Common myeloid progenitor, CD34-positive (primary cell): ENCODE measurements around the gene OR4C45.

Experiments
- CTCF ChIA-PET: fragments of 350-600 bp; sonication (Branson Sonifier 250); formaldehyde crosslinking; loops from one replicate; lab custom pipeline; 2021; ENCODE audit warnings: antibody characterized with exemption; lab: Charles Lee
- POLR2A ChIA-PET: fragments of 350-600 bp; sonication (Branson Sonifier 250); formaldehyde crosslinking; loops from one replicate; lab custom pipeline; 2021; ENCODE audit warnings: antibody characterized with exemption; lab: Charles Lee
- DNase-seq, 3 donors: peaks; one replicate each; pipeline versions ENCODE4 v3.0.0 to v3.0.0-alpha.2; 2013
- H3K27ac ChIP-seq, 2 experiments: 1 replicate in 1 of 2; 2 replicates in 1 of 2; pipeline ENCODE4 v1.7.0; 2013; ENCODE audit warnings: inconsistent platforms in 2 of 2, low read length in 2 of 2, mild to moderate bottlenecking in 2 of 2, low read depth in 1 of 2, moderate library complexity in 1 of 2; ENCODE audit not compliant: severe bottlenecking in 2 of 2, insufficient read depth in 1 of 2, poor library complexity in 1 of 2
- H3K27me3 ChIP-seq, 5 experiments: replicated peaks in 2 of 5; 1 replicate in 3 of 5; 2 replicates in 2 of 5; pipeline versions ENCODE4 v1.6.1 to v1.7.0; 2013; ENCODE audit warnings: low read length in 4 of 5, mild to moderate bottlenecking in 2 of 5, moderate library complexity in 2 of 5, inconsistent platforms in 1 of 5; ENCODE audit not compliant: insufficient read depth in 5 of 5, control insufficient read depth in 4 of 5
- H3K36me3 ChIP-seq, 4 experiments: 1 replicate in 2 of 4; 2 replicates in 2 of 4; pipeline versions ENCODE4 v1.6.1 to v1.7.0; 2013; ENCODE audit warnings: low read length in 3 of 4, control low read depth in 1 of 4, mild to moderate bottlenecking in 1 of 4; ENCODE audit not compliant: control insufficient read depth in 4 of 4, insufficient read depth in 4 of 4
- H3K4me1 ChIP-seq, 4 experiments: 1 replicate in 3 of 4; 2 replicates in 1 of 4; pipeline versions ENCODE4 v1.6.1 to v1.7.1; 2013; ENCODE audit warnings: low read length in 3 of 4, mild to moderate bottlenecking in 3 of 4, control low read depth in 1 of 4, inconsistent platforms in 1 of 4, moderate library complexity in 1 of 4; ENCODE audit not compliant: control insufficient read depth in 4 of 4, insufficient read depth in 4 of 4; ENCODE audit errors: control extremely low read depth in 1 of 4
- H3K4me3 ChIP-seq, 7 experiments: 1 replicate in 4 of 7; 2 replicates in 3 of 7; pipeline versions ENCODE4 v1.5.1 to v1.7.0; 2013; ENCODE audit warnings: mild to moderate bottlenecking in 7 of 7, low read length in 6 of 7, moderate library complexity in 6 of 7, inconsistent platforms in 2 of 7, low read depth in 2 of 7, control low read depth in 1 of 7; ENCODE audit not compliant: insufficient read depth in 4 of 7, control insufficient read depth in 1 of 7; ENCODE audit errors: extremely low read depth in 1 of 7
- H3K9me3 ChIP-seq, 5 experiments: 1 replicate in 4 of 5; 2 replicates in 1 of 5; pipeline versions ENCODE4 v1.6.1 to v1.7.1; 2013; ENCODE audit warnings: low read length in 4 of 5, mild to moderate bottlenecking in 2 of 5, inconsistent platforms in 1 of 5, low read depth in 1 of 5, moderate library complexity in 1 of 5; ENCODE audit not compliant: control insufficient read depth in 4 of 5, insufficient read depth in 2 of 5; ENCODE audit errors: control extremely low read depth in 1 of 5
- WGBS: methylation state at CpG from one replicate; pipeline ENCODE4 v1.1.5; 2013; ENCODE audit not compliant: insufficient coverage; 5-methylcytosine and 5-hydroxymethylcytosine counted together

OR4C45 gene

DNA sequence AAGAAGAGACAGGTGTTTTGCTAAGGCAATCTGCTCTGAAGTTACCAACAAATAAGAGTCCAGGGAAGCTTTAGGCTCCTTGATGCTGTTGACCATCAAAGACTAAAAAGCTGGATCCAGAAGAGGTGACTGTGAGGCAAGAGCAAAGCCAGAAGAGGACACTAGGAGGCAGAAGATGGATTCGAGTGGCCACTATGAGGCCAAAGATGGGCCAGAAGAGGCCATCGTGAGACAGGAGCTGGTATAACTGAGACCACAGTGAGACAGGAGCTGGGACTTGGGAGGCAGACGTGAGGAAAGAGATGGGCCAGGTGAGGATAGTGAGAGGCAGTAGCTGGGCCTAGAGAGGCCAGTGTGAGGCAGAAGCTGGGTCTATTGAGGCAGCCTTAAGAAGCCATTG is 37.7 kb downstream of the OR4C45 start:
- CTCF ChIA-PET: no interaction called here
- POLR2A ChIA-PET: no interaction called here

DNA sequence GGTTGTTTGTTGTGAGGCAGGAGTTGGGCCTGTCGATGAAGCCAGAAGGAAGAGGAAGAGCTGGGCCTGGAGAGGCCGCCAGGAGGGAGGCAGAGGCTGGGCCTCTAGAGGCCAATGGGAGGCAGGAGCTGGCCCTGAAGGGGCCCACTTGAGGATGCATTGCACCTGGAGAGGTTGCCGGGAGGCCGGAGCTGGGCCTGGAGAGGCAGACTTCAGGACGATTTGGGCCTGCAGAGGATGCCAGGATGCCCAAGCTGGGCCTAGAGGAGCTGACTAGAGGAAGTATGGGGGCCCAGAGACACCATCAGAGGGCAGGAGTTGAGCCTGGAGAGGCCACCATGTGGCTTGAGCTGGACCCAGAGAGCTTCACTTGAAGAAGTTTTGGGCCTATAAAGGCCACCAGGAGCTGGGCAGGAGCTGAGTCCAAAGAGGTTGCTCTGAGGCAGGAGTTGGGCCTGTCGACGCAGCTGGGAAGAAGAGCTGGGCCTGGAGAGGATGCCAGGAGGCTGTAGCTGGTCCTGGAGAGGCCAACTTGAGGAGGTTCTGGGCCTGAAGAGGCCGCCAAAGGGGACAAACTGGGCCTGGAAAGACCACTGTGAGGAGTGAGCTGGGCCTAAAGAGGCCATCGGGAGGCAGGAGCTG is 39.0 kb downstream of the OR4C45 start:
- 86% methylated on average over 9 of the region's 9 CpGs for WGBS
- Histone ChIP-seq H3K4me1 (no peaks in the 10 kb centered on the region), H3K36me3 (no peaks in the 10 kb centered on the region), H3K4me3 (no peak overlapping the region), H3K27me3 (no peaks in the 10 kb centered on the region), H3K27ac (no peak overlapping the region), H3K9me3 (peaks cover 0 to 48% (median 24%) of the 10 kb centered on the region in 5 experiments)
- no peak for DNase-seq
- ChIA-PET POLR2A (no interaction called here), CTCF (no interaction called here)

More for the DNA sequence above, 37.7 kb downstream of the OR4C45 start:
- Histone ChIP-seq H3K4me3 (no peak overlapping the region), H3K36me3 (no peaks in the 10 kb centered on the region), H3K27ac (no peak overlapping the region), H3K9me3 (peaks cover 0 to 36% (median 20%) of the 10 kb centered on the region in 5 experiments), H3K27me3 (no peaks in the 10 kb centered on the region), H3K4me1 (no peaks in the 10 kb centered on the region)
- no peak for DNase-seq
- WGBS: 46% methylated on average over 2 of the region's 3 CpGs

- no peak for DNase-seq
- no peaks in the 10 kb centered on the region for H3K36me3 ChIP-seq
- 82% methylated on average over 12 of the region's 12 CpGs for WGBS
- no peak overlapping the region for H3K4me3 ChIP-seq
- no peak overlapping the region for H3K27ac ChIP-seq
- ChIA-PET POLR2A (no interaction called here), CTCF (no interaction called here)
- H3K27me3 ChIP-seq: no peaks in the 10 kb centered on the region
- no peaks in the 10 kb centered on the region for H3K4me1 ChIP-seq
- peaks cover 0 to 55% (median 31%) of the 10 kb centered on the region in 5 experiments for H3K9me3 ChIP-seq
Observed at GRCh38 chr11:50072226-50073112, 39.8 kb downstream of the OR4C45 start.

DNA sequence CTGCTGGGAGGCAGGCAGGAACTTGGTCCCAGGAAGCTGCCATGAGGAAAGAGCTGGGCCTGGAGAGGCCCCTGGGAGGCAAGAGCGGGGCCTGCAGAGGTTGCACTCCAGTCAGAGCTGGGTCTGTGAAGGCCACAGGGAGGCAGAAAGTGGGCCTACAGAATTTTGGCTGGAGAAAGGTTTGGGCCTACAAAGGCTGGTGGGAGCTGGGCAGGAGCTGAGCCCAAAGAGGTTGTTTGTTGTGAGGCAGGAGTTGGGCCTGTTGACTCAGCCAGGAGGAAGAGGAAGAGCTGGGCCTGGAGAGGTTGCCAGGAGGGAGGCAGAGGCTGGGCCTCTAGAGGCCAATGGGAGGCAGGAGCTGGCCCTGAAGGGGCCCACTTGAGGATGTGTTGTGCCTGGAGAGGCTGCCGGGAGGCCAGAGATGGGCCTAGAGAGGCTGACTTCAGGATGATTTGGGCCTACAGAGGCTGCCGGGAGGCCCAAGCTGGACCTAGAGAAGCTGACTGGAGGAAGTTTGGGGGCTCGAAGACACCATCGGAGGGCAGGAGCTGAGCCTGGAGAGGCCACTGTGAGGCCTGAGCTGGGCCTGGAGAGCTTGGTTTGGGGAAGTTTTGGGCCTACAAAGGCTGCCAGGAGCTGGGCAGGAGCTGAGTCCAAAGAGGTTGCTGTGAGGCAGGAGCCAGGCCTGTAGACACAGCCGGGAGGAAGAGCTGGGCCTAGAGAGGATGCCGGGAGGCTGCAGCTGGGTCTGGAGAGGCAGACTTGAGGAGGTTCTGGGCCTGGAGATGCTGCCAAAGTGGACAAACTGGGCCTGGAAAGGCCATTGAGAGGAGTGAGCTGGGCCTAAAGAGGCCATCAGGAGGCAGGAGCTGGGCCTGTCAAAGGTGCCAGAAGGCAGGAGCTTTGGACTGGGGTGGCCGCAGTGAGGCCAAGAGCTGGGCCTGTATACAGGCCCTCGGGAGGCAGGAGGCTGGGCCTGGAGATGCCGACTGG is 40.7 kb downstream of the OR4C45 start:
- no peaks in the 10 kb centered on the region for H3K27me3 ChIP-seq
- WGBS: 91% methylated on average over 10 of the region's 10 CpGs
- no peaks in the 10 kb centered on the region for H3K4me1 ChIP-seq
- no peak overlapping the region for H3K27ac ChIP-seq
- H3K36me3 ChIP-seq: no peaks in the 10 kb centered on the region
- DNase-seq: no peak
- no peak overlapping the region for H3K4me3 ChIP-seq
- ChIA-PET CTCF (no interaction called here), POLR2A (no interaction called here)
- H3K9me3 ChIP-seq: peaks cover 0 to 62% (median 35%) of the 10 kb centered on the region in 5 experiments

GRCh38 chr11:50074161-50074560 is 41.5 kb downstream of the OR4C45 start:
- POLR2A ChIA-PET: no interaction called here
- 97% methylated on average over 6 of the region's 6 CpGs for WGBS
- H3K27ac ChIP-seq: no peak overlapping the region

DNA sequence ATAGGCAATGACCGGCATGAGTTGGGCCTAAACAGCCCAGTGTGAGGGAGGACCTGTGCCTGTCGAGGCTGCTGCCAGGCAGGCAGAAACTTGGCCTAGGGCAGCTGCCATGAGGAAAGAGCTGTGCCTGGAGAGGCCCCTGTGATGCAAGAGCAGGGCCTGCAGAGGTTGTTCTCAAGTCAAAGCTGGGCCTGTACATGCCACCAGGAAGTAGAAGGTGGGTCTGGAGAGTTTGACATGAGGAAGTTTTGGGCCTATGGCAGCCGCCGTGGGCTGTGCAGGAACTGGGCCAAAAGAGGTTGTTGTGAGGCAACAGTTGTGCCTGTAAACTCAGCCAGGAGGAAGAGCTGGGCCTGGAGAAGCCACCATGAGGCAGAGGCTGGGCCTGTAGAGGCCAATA is 43.2 kb downstream of the OR4C45 start:
- CTCF ChIA-PET: no interaction called here
- peaks cover 0 to 57% (median 28%) of the 10 kb centered on the region in 5 experiments for H3K9me3 ChIP-seq

More at GRCh38 chr11:50074161-50074560, 41.5 kb downstream of the OR4C45 start:
- no peak for DNase-seq
- no peaks in the 10 kb centered on the region for H3K36me3 ChIP-seq
- CTCF ChIA-PET: no interaction called here
- peaks cover 0 to 62% (median 35%) of the 10 kb centered on the region in 5 experiments for H3K9me3 ChIP-seq
- no peaks in the 10 kb centered on the region for H3K4me1 ChIP-seq
- H3K27me3 ChIP-seq: no peaks in the 10 kb centered on the region
- H3K4me3 ChIP-seq: no peak overlapping the region

More for the DNA sequence above, 43.2 kb downstream of the OR4C45 start:
- no peaks in the 10 kb centered on the region for H3K36me3 ChIP-seq
- no peak overlapping the region for H3K4me3 ChIP-seq
- H3K27me3 ChIP-seq: no peaks in the 10 kb centered on the region
- POLR2A ChIA-PET: no interaction called here
- H3K4me1 ChIP-seq: no peaks in the 10 kb centered on the region
- no peak overlapping the region for H3K27ac ChIP-seq
- WGBS: 84% methylated on average over 4 of the region's 4 CpGs
- DNase-seq: no peak
